Keratinocyte (primary cell): ENCODE data around the gene PRR36.

Experiments used
- CTCF ChIP-seq, 3 experiments: IDR thresholded peaks in 1 of 3; conservative IDR thresholded peaks in 1 of 3; optimal IDR thresholded peaks in 1 of 3; 2 replicates in 2 of 3; 3 replicates in 1 of 3; pipeline versions ENCODE3 to v1.5.1; 2011; ENCODE audit warnings: low read length in 3 of 3, mild to moderate bottlenecking in 3 of 3, moderate library complexity in 2 of 3, control low read depth in 1 of 3, inconsistent platforms in 1 of 3; ENCODE audit not compliant: insufficient read depth in 2 of 3; ENCODE audit errors: extremely low read depth in 1 of 3
- EZH2 ChIP-seq: IDR thresholded peaks from one replicate; pipeline ENCODE4 v1.6.1; 2012; ENCODE audit warnings: inconsistent platforms, mild to moderate bottlenecking, low read length, moderate library complexity

- no peak for TF ChIP-seq CTCF (optimal IDR thresholded peaks at IDR 0.05 in 1 of 3, IDR thresholded peaks at IDR 0.05 in 1 of 3, conservative IDR thresholded peaks at IDR 0.05 in 1 of 3; ENCODE audit: extremely low read depth in 1 of 3, insufficient read depth in 2 of 3, low read length in 3 of 3)
- no peak for TF ChIP-seq EZH2
Measured at GRCh38 chr19:7832781-7833180, 41.4 kb downstream of the PRR36 start.
